Liver (tissue), 9 donors: ENCODE results near the gene TACC2. TPM values are rescaled to one million over a fixed set of nuclear protein-coding genes. Genes with fewer than 3 reads are reported as not detected.
"Not testable (repeated sequence)": the region's sequence is repeated elsewhere in the genome, so short reads cannot be mapped to it uniquely, and the experiment has no call there.

Experiments used
- DNase-seq: peaks from one replicate; pipeline ENCODE4 v3.0.0-alpha.2; 2017; ENCODE audit warnings: low spot score
- H3K27ac ChIP-seq, 2 donors: one replicate each; pipeline ENCODE4 v1.7.0; 2013; ENCODE audit warnings: inconsistent platforms in 2 of 2, low read length in 2 of 2, control low read depth in 1 of 2, low read depth in 1 of 2, mild to moderate bottlenecking in 1 of 2
- H3K27me3 ChIP-seq, 4 donors: one replicate each; pipeline versions ENCODE4 v1.6.1 to v1.7.0; 2013; ENCODE audit warnings: low read length in 3 of 4, inconsistent platforms in 1 of 4, mild to moderate bottlenecking in 1 of 4, moderate library complexity in 1 of 4; ENCODE audit not compliant: control insufficient read depth in 4 of 4, insufficient read depth in 4 of 4
- H3K36me3 ChIP-seq, 4 donors: one replicate each; pipeline versions ENCODE4 v1.6.1 to v1.7.0; 2013; ENCODE audit warnings: low read length in 3 of 4, mild to moderate bottlenecking in 3 of 4, low read depth in 1 of 4, moderate library complexity in 1 of 4; ENCODE audit not compliant: control insufficient read depth in 4 of 4, insufficient read depth in 3 of 4
- H3K4me1 ChIP-seq, 4 donors: one replicate each; pipeline versions ENCODE4 v1.6.1 to v1.7.0; 2013; ENCODE audit warnings: low read length in 3 of 4, mild to moderate bottlenecking in 3 of 4, moderate library complexity in 1 of 4; ENCODE audit not compliant: control insufficient read depth in 4 of 4, insufficient read depth in 4 of 4
- H3K4me3 ChIP-seq, 3 donors: one replicate each; pipeline versions ENCODE4 v1.6.1 to v1.7.0; 2013; ENCODE audit warnings: low read length in 3 of 3, control low read depth in 1 of 3, low read depth in 1 of 3, mild to moderate bottlenecking in 1 of 3
- H3K9ac ChIP-seq, 2 donors: one replicate each; pipeline ENCODE4 v1.7.0; 2013; ENCODE audit warnings: low read length in 2 of 2, mild to moderate bottlenecking in 2 of 2, moderate library complexity in 2 of 2, control low read depth in 1 of 2, low read depth in 1 of 2
- H3K9me3 ChIP-seq, 4 donors: one replicate each; pipeline versions ENCODE4 v1.6.1 to v1.7.0; 2013; ENCODE audit warnings: low read length in 3 of 4; ENCODE audit not compliant: control insufficient read depth in 4 of 4
- EGR1 ChIP-seq, 2 donors: IDR thresholded peaks; 2 replicates each; pipeline ENCODE4 v1.6.1; 2016 to 2018; ENCODE audit warnings: antibody characterized with exemption in 2 of 2, low read depth in 2 of 2
- FOXA1 ChIP-seq: IDR thresholded peaks from 2 replicates; pipeline ENCODE4 v1.6.1; 2016; ENCODE audit warnings: antibody characterized with exemption
- GABPA ChIP-seq, 2 donors: IDR thresholded peaks in 1 of 2; conservative IDR thresholded peaks in 1 of 2; 2 replicates each; pipeline ENCODE4 v1.6.1; 2016; ENCODE audit warnings: antibody characterized with exemption in 2 of 2, mild to moderate bottlenecking in 1 of 2, moderate library complexity in 1 of 2
- HNF4A ChIP-seq, 2 donors: conservative IDR thresholded peaks; 2 replicates each; pipeline ENCODE4 v1.6.1; 2016; ENCODE audit warnings: antibody characterized with exemption in 2 of 2, mild to moderate bottlenecking in 2 of 2
- HNF4G ChIP-seq: IDR thresholded peaks from 2 replicates; pipeline ENCODE4 v1.6.1; 2016; ENCODE audit warnings: antibody characterized with exemption
- JUND ChIP-seq, 2 donors: IDR thresholded peaks; 2 replicates each; pipeline ENCODE4 v1.6.1; 2016; ENCODE audit warnings: antibody characterized with exemption in 2 of 2
- RAD21 ChIP-seq, 2 donors: IDR thresholded peaks; 2 replicates each; pipeline ENCODE4 v1.6.1; 2016; ENCODE audit warnings: antibody characterized with exemption in 2 of 2, mild to moderate bottlenecking in 2 of 2
- RXRA ChIP-seq, 2 donors: IDR thresholded peaks; 2 replicates each; pipeline ENCODE4 v1.6.1; 2017 to 2018; ENCODE audit warnings: antibody characterized with exemption in 2 of 2, mild to moderate bottlenecking in 1 of 2
- TAF1 ChIP-seq: conservative IDR thresholded peaks from 2 replicates; pipeline ENCODE4 v1.6.1; 2016; ENCODE audit warnings: antibody characterized with exemption, mild to moderate bottlenecking
- WGBS: extraction: QIAGEN DNeasy Blood & Tissue Kit; methylation state at CpG from one replicate; pipeline ENCODE4 v1.1.7; 2013; 5-methylcytosine and 5-hydroxymethylcytosine counted together
- polyA plus RNA-seq, 2 donors: library from polyadenylated mRNA; stranded (reverse) in 1 of 2; unstranded in 1 of 2; fragments of 200-250 nt in 1 of 2; fragments of >200 nt in 1 of 2; fragmentation: Nextera tagmentation in 1 of 2; extraction: Ambion mirVana in 1 of 2; gene quantifications; one replicate each; pipeline versions ENCODE4 v1.2.1 to v1.2.3, GENCODE V29; 2013 to 2015
- total RNA-seq, 2 donors: library from RNA; depleted of rRNA; stranded (reverse); fragments of >200 nt; gene quantifications; one replicate each; pipeline ENCODE4 v1.2.3, GENCODE V29; 2014
- TF ChIP-seq, protein P1 (sequence below): IDR thresholded peaks from 2 replicates; pipeline ENCODE4 v1.6.1; 2016; ENCODE audit warnings: antibody characterized with exemption
- TF ChIP-seq, protein P2 (sequence below): IDR thresholded peaks from 2 replicates; pipeline ENCODE4 v1.6.1; 2016; ENCODE audit warnings: antibody characterized with exemption, mild to moderate bottlenecking
- TF ChIP-seq, protein P3 (sequence below): IDR thresholded peaks from 2 replicates; pipeline ENCODE4 v1.6.1; 2016; ENCODE audit warnings: antibody characterized with exemption
- TF ChIP-seq, protein P4 (sequence below): fragments of 150-350 bp; IDR thresholded peaks from 2 replicates; pipeline ENCODE4 v1.5.1; 2017; ENCODE audit warnings: improper control_type of control experiment, low read depth, low read length; ENCODE audit not compliant: missing input control
- donor health status: healthy.
- donor health status: healthy.
- donor health status: healthy.
- donor health status: healthy.
- donor health status: healthy.

Gene TACC2
- total and polyA plus RNA-seq, 4 donors = 1.5 to 9.1 (median 7.8) TPM

DNA sequence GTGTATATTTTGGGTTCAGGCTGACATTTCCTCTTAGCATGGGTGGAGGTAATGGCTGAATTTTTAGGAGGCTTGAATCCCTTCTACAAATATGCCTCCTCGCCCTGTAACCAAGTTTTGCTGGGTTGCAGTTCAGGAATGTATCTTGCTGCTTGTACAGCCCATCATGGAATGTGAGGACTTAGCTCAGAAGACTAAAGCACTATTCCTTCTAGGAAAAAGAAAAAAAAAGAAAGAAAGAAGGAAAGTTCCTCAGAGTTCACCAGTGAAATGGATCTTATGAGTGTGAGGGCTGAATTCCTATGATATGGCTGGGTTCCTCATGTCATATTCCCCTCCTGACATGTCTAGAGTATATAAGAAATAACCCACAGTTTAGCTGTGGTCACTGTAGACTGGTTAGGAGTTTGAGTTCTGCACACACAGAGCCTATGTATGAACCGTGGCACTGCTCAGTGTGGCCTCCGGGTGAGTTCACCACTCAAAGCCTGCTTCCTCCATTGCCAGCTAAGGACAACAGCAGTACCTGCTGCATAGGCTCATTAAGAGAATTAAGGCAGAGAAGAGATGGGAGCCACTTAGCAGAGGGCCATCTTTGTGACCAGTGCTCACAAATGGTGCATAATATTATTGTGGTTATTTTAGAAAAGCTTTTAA lies 114.0 kb downstream of the TACC2 start:
- H3K4me1 ChIP-seq = no peaks in the 10 kb centered on the region
- H3K9ac ChIP-seq = no peak overlapping the region
- H3K9me3 ChIP-seq = no peaks in the 10 kb centered on the region
- TF ChIP-seq, protein P1, sequence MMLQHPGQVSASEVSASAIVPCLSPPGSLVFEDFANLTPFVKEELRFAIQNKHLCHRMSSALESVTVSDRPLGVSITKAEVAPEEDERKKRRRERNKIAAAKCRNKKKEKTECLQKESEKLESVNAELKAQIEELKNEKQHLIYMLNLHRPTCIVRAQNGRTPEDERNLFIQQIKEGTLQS = no peak
- TF ChIP-seq TAF1 (no peak), HNF4G (no peak), GABPA (IDR thresholded peaks at IDR 0.05 in 1 of 2, conservative IDR thresholded peaks at IDR 0.05 in 1 of 2) (no peak), RXRA (IDR thresholded peaks at IDR 0.05) (no peak), EGR1 (IDR thresholded peaks at IDR 0.05; ENCODE audit: low read depth in 2 of 2) (no peak), HNF4A (conservative IDR thresholded peaks at IDR 0.05) (no peak), JUND (IDR thresholded peaks at IDR 0.05) (no peak)
- TF ChIP-seq, protein P2, sequence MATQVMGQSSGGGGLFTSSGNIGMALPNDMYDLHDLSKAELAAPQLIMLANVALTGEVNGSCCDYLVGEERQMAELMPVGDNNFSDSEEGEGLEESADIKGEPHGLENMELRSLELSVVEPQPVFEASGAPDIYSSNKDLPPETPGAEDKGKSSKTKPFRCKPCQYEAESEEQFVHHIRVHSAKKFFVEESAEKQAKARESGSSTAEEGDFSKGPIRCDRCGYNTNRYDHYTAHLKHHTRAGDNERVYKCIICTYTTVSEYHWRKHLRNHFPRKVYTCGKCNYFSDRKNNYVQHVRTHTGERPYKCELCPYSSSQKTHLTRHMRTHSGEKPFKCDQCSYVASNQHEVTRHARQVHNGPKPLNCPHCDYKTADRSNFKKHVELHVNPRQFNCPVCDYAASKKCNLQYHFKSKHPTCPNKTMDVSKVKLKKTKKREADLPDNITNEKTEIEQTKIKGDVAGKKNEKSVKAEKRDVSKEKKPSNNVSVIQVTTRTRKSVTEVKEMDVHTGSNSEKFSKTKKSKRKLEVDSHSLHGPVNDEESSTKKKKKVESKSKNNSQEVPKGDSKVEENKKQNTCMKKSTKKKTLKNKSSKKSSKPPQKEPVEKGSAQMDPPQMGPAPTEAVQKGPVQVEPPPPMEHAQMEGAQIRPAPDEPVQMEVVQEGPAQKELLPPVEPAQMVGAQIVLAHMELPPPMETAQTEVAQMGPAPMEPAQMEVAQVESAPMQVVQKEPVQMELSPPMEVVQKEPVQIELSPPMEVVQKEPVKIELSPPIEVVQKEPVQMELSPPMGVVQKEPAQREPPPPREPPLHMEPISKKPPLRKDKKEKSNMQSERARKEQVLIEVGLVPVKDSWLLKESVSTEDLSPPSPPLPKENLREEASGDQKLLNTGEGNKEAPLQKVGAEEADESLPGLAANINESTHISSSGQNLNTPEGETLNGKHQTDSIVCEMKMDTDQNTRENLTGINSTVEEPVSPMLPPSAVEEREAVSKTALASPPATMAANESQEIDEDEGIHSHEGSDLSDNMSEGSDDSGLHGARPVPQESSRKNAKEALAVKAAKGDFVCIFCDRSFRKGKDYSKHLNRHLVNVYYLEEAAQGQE = no peak
- DNase-seq = no peak
- H3K27ac ChIP-seq = no peak overlapping the region
- no peaks in the 10 kb centered on the region for H3K27me3 ChIP-seq
- WGBS = 91% methylated on average over 3 of the region's 3 CpGs
- no peak overlapping the region for H3K4me3 ChIP-seq
- H3K36me3 ChIP-seq = no peaks in the 10 kb centered on the region

DNA sequence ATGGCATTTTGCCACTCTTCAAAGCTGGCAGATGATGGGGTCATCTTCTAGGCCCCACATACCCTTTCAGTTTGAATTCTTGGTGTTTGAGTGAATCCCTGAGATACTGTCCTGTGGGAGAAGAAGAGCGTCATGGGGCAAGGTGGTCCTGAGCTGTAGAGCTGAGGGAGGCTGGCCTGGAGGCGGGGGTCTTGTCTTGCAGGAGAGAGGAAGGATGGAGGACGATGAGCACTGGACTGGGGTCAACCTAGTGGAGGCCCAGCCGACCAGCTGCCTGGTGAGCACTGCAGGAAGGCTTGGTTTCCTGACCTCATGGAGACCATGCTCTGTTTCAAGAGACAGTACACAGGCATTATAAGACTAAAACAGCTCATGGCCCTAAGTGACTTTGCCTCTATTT lies 114.6 kb downstream of the TACC2 start:
- H3K4me3 ChIP-seq = no peak overlapping the region
- H3K9ac ChIP-seq = no peak overlapping the region
- H3K27ac ChIP-seq = no peak overlapping the region
- H3K36me3 ChIP-seq = no peaks in the 10 kb centered on the region
- no peaks in the 10 kb centered on the region for H3K9me3 ChIP-seq
- WGBS = 93% methylated on average over 4 of the region's 4 CpGs
- H3K27me3 ChIP-seq = no peaks in the 10 kb centered on the region
- DNase-seq = no peak
- no peak for TF ChIP-seq RAD21 (IDR thresholded peaks at IDR 0.05)
- TF ChIP-seq, protein P1 = no peak
- no peak for TF ChIP-seq HNF4G
- no peak for TF ChIP-seq TAF1
- TF ChIP-seq, protein P3, sequence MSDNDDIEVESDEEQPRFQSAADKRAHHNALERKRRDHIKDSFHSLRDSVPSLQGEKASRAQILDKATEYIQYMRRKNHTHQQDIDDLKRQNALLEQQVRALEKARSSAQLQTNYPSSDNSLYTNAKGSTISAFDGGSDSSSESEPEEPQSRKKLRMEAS = no peak
- TF ChIP-seq HNF4A (conservative IDR thresholded peaks at IDR 0.05) = no peak
- TF ChIP-seq FOXA1 = no peak
- no peak for TF ChIP-seq GABPA (IDR thresholded peaks at IDR 0.05 in 1 of 2, conservative IDR thresholded peaks at IDR 0.05 in 1 of 2)
- TF ChIP-seq, protein P4, sequence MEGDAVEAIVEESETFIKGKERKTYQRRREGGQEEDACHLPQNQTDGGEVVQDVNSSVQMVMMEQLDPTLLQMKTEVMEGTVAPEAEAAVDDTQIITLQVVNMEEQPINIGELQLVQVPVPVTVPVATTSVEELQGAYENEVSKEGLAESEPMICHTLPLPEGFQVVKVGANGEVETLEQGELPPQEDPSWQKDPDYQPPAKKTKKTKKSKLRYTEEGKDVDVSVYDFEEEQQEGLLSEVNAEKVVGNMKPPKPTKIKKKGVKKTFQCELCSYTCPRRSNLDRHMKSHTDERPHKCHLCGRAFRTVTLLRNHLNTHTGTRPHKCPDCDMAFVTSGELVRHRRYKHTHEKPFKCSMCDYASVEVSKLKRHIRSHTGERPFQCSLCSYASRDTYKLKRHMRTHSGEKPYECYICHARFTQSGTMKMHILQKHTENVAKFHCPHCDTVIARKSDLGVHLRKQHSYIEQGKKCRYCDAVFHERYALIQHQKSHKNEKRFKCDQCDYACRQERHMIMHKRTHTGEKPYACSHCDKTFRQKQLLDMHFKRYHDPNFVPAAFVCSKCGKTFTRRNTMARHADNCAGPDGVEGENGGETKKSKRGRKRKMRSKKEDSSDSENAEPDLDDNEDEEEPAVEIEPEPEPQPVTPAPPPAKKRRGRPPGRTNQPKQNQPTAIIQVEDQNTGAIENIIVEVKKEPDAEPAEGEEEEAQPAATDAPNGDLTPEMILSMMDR = no peak
- H3K4me1 ChIP-seq = no peaks in the 10 kb centered on the region

DNA sequence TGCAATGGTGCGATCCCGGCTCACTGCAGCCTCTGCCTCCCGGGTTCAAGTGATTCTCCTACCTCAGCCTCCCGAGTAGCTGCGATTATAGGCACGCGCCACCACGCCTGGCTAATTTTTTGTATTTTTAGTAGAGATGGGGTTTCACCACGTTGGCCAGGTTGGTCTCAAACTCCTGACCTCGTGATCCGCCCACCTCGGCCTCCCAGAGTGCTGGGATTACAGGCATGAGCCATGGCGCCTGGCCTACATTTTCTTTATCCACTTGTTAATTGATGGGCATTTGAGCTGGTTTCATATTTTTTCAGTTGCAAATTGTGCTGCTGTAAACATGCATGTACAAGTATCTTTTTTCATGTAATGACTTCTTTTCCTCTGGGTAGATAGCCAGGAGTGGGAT lies 119.8 kb downstream of the TACC2 start:
- not testable (repeated sequence) for H3K36me3 ChIP-seq, DNase-seq, H3K27me3 ChIP-seq, H3K9me3 ChIP-seq, H3K4me3 ChIP-seq, H3K27ac ChIP-seq, H3K4me1 ChIP-seq, H3K9ac ChIP-seq
- 97% methylated on average over 13 of the region's 13 CpGs for WGBS
